Stomach (tissue), 9 donors: ENCODE results near the gene NFATC2. TPM values are rescaled to one million over a fixed set of nuclear protein-coding genes. Genes with fewer than 3 reads are reported as not detected.

Experiments used
- DNase-seq, 2 donors: peaks; one replicate each; pipeline versions ENCODE4 v3.0.0 to v3.0.0-alpha.2; 2013 to 2019
- H3K27ac ChIP-seq, 5 donors: fragments of 200-600 bp in 4 of 5; sonication (generic) in 4 of 5; one replicate each; pipeline ENCODE4 v1.5.1; 2013 to 2019; ENCODE audit warnings: mild to moderate bottlenecking in 1 of 5, moderate library complexity in 1 of 5
- H3K27me3 ChIP-seq, 3 donors: fragments of 200-600 bp; sonication (generic); one replicate each; pipeline ENCODE4 v1.5.1; 2017 to 2019; ENCODE audit warnings: mixed run types in 1 of 3
- H3K36me3 ChIP-seq, 4 donors: fragments of 200-600 bp; sonication (generic); 1 replicate in 3 of 4; 2 replicates in 1 of 4; pipeline ENCODE4 v1.5.1; 2016 to 2019
- H3K4me1 ChIP-seq, 4 donors: fragments of 200-600 bp; sonication (generic); one replicate each; pipeline ENCODE4 v1.5.1; 2016 to 2019
- H3K4me3 ChIP-seq, 4 donors: fragments of 200-600 bp; sonication (generic) in 3 of 4; one replicate each; pipeline ENCODE4 v1.5.1; 2016 to 2019; ENCODE audit warnings: mild to moderate bottlenecking in 1 of 4
- H3K9me3 ChIP-seq, 4 donors: fragments of 200-600 bp; sonication (generic); one replicate each; pipeline ENCODE4 v1.5.1; 2016 to 2019
- CTCF ChIP-seq, 7 experiments: fragments of 450-650 bp in 4 of 7; fragments of 200-600 bp in 3 of 7; sonication (generic) in 3 of 7; IDR thresholded peaks; one replicate each; pipeline ENCODE4 v1.5.1; 2016 to 2019; ENCODE audit warnings: antibody characterized with exemption in 7 of 7, control low read depth in 2 of 7, mild to moderate bottlenecking in 1 of 7
- EP300 ChIP-seq: sonication (generic); formaldehyde crosslinking; IDR thresholded peaks from one replicate; pipeline ENCODE4 v1.6.1; 2017; ENCODE audit warnings: antibody characterized with exemption
- POLR2A ChIP-seq, 4 donors: fragments of 450-650 bp; IDR thresholded peaks; one replicate each; pipeline ENCODE4 v1.6.1; 2016; ENCODE audit warnings: antibody characterized with exemption in 4 of 4, control low read depth in 2 of 4, mild to moderate bottlenecking in 1 of 4, moderate library complexity in 1 of 4
- POLR2AphosphoS5 ChIP-seq, 3 donors: sonication (generic); formaldehyde crosslinking; IDR thresholded peaks; one replicate each; pipeline ENCODE4 v1.6.1; 2016; ENCODE audit warnings: antibody characterized with exemption in 3 of 3
- WGBS, 5 donors: extraction: QIAGEN DNeasy Blood & Tissue Kit in 3 of 5; methylation state at CpG; one replicate each; pipeline versions ENCODE4 v1.1.5 to v1.1.7; 2013 to 2018; 5-methylcytosine and 5-hydroxymethylcytosine counted together
- intact Hi-C: fragments of 100-400 bp; cut with DNase I; formaldehyde crosslinking; loops from one replicate; pipeline ENCODE4 v1.15.1; 2023; ENCODE audit warnings: low total_unique reads
- polyA plus RNA-seq, 3 donors: library from polyadenylated mRNA; stranded (reverse); fragments of 200-250 nt; gene quantifications; one replicate each; pipeline ENCODE4 v1.2.3, GENCODE V29; 2013
- total RNA-seq, 5 donors: library from RNA; depleted of rRNA; stranded (reverse); fragments of >200 nt; gene quantifications; one replicate each; pipeline versions ENCODE4 v1.1.0 to v1.2.3, GENCODE V29; 2014 to 2016
- donor health status: healthy with polysubstance abuse.
- donor health status: Bipolar disorder and iron deficiency.
- donor health status: healthy.

Gene NFATC2
- total and polyA plus RNA-seq, 8 donors, result 1.4 to 31.9 (median 8.6) TPM

GRCh38 chr20:51523276-51524013 lies 19.1 kb downstream of the NFATC2 start:
- Histone ChIP-seq H3K9me3 (no peaks in the 10 kb centered on the region), H3K4me1 (peaks cover 8 to 35% (median 11%) of the 10 kb centered on the region in 4 donors), H3K36me3 (peaks cover 3 to 44% (median 22%) of the 10 kb centered on the region in 4 donors), H3K27me3 (no peaks in the 10 kb centered on the region), H3K4me3 (no peak overlapping the region), H3K27ac (no peak overlapping the region)
- WGBS, 5 donors, result 94 to 98% (median 97%) methylated on average over 53 to 64 of the region's 64 CpGs
- TF ChIP-seq POLR2AphosphoS5 (IDR thresholded peaks at IDR 0.05), result no peak
- no peak for TF ChIP-seq CTCF (IDR thresholded peaks at IDR 0.05)
- TF ChIP-seq POLR2A (IDR thresholded peaks at IDR 0.05), result no peak
- TF ChIP-seq EP300, result no peak
- DNase-seq, result no peak
- intact Hi-C loops, result no loop called here

DNA sequence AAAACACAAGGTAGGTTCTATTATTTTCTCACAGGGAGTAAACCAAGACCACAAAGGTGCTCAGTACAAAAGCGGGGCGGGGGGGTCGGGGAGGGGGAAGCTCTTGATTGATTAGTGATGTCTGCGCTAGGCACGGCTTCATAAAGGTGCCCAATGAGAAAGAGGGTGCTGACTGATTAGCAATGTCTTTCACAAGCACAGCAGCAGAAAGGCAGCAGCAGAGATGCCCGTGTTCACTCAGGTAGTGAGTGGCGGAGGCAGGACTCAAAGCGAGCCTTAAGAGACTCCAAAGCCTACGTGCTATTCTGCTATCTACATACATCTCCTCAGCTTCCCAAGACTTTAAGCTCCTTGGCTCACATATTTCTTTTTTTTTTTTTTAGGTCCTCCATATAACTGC lies 20.3 kb downstream of the NFATC2 start:
- intact Hi-C loops, result no loop called here
- H3K27me3 ChIP-seq, result no peaks in the 10 kb centered on the region
- H3K4me1 ChIP-seq, result peaks cover 6 to 25% (median 8%) of the 10 kb centered on the region in 4 donors
- 93 to 97% (median 94%) methylated on average over 9 of the region's 9 CpGs for WGBS, 5 donors
- H3K4me3 ChIP-seq, result no peak overlapping the region
- peaks cover 3 to 44% (median 24%) of the 10 kb centered on the region in 4 donors for H3K36me3 ChIP-seq
- DNase-seq, result no peak
- no peaks in the 10 kb centered on the region for H3K9me3 ChIP-seq
- no peak overlapping the region for H3K27ac ChIP-seq
- TF ChIP-seq CTCF (IDR thresholded peaks at IDR 0.05) (no peak), EP300 (no peak), POLR2AphosphoS5 (IDR thresholded peaks at IDR 0.05) (no peak), POLR2A (IDR thresholded peaks at IDR 0.05) (no peak)

DNA sequence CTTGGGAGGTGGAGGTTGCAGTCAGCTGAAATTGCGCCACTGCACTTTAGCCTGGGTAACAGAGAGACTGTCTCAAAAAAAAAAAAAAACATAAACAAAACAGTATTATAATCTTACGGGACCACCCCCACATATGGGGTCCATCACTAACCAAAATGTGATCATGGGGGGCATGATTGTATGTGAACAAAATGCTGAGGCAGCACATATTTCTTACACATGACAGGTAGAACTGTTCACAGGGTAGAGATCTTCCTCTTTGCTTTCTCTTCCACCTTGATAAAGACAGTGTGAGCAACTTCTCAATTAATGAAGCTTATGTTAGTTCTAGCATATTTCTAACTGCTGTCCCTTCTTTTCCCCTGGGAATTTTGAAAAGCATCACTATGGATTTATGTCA lies 24.7 kb downstream of the NFATC2 start:
- 85 to 94% (median 90%) methylated on average over 2 of the region's 2 CpGs for WGBS, 5 donors
- Histone ChIP-seq H3K9me3 (no peaks in the 10 kb centered on the region), H3K4me1 (no peaks in the 10 kb centered on the region), H3K36me3 (peaks cover 8 to 67% (median 48%) of the 10 kb centered on the region in 4 donors), H3K4me3 (no peak overlapping the region), H3K27ac (no peak overlapping the region), H3K27me3 (no peaks in the 10 kb centered on the region)
- no peak for TF ChIP-seq POLR2A (IDR thresholded peaks at IDR 0.05)
- TF ChIP-seq EP300, result no peak
- no peak for TF ChIP-seq POLR2AphosphoS5 (IDR thresholded peaks at IDR 0.05)
- no peak for TF ChIP-seq CTCF (IDR thresholded peaks at IDR 0.05)
- intact Hi-C loops, result no loop called here
- DNase-seq, result no peak

DNA sequence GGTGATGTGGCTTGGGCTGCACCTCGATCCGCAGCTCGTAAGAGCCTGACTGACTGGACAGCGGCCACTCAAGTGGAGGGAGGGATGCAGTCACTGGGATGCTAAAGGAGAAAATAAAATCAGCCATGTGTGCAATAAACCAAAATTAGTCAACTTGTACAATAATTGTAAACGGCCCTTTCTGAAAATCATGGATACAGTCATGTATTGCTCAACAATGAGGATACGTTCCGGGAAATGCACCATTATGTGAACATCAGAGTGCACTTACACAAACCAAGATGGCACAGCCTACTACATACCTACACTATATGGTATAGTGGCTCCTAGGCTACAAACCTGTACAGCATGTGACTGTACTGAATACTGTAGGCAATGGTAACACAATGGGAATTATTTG lies 25.7 kb downstream of the NFATC2 start:
- TF ChIP-seq POLR2AphosphoS5 (IDR thresholded peaks at IDR 0.05) (no peak), EP300 (no peak), CTCF (IDR thresholded peaks at IDR 0.05) (no peak), POLR2A (IDR thresholded peaks at IDR 0.05) (no peak)
- Histone ChIP-seq H3K36me3 (peaks cover 7 to 57% (median 47%) of the 10 kb centered on the region in 4 donors), H3K27ac (no peak overlapping the region), H3K27me3 (no peaks in the 10 kb centered on the region), H3K4me3 (no peak overlapping the region), H3K9me3 (no peaks in the 10 kb centered on the region), H3K4me1 (no peaks in the 10 kb centered on the region)
- DNase-seq, result no peak
- WGBS, 5 donors, result 96 to 99% (median 98%) methylated on average over 7 of the region's 7 CpGs
- intact Hi-C loops, result no loop called here
